EL (cell line): ENCODE data around the gene PRAMEF12.
A peak's percentile ranks its signal among the peaks of the same experiment; 100 is the strongest.
"Not testable (repeated sequence)": the region's sequence is repeated elsewhere in the genome, so short reads cannot be mapped to it uniquely, and the experiment has no call there.

Source experiments
- DNase-seq: peaks from one replicate; pipeline ENCODE4 v3.0.0-alpha.2; 2016

The PRAMEF12 gene

GRCh38 chr1:12772520-12772919, 1.0 kb upstream of the PRAMEF12 start:
- no peak for DNase-seq

DNA sequence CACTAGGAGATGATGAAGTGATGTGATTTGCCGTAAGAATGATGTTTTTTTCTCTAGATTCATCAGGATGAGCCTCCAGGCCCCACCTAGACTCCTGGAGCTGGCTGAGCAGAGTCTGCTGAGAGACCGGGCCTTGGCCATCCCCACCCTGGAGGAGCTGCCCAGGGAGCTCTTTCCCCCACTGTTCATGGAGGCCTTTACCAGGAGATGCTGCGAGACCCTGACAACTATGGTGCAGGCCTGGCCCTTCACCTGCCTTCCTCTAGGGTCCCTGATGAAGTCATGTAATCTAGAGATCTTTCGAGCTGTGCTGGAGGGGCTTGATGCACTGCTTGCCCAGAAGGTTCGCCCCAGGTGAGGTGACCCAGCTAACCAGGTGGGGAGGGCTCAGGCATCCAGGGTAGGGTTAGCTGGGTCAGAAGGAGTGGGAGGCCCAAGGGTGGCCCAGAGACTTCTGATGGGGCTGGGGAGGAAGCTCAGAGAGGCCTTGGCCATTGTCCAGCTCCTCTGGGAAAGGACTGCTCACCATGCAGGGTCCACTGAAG, 1.3 kb downstream of the PRAMEF12 start:
- DNase-seq, result no peak

- no peak for DNase-seq
Observed at GRCh38 chr1:12775443-12775842, 1.9 kb downstream of the PRAMEF12 start.

DNA sequence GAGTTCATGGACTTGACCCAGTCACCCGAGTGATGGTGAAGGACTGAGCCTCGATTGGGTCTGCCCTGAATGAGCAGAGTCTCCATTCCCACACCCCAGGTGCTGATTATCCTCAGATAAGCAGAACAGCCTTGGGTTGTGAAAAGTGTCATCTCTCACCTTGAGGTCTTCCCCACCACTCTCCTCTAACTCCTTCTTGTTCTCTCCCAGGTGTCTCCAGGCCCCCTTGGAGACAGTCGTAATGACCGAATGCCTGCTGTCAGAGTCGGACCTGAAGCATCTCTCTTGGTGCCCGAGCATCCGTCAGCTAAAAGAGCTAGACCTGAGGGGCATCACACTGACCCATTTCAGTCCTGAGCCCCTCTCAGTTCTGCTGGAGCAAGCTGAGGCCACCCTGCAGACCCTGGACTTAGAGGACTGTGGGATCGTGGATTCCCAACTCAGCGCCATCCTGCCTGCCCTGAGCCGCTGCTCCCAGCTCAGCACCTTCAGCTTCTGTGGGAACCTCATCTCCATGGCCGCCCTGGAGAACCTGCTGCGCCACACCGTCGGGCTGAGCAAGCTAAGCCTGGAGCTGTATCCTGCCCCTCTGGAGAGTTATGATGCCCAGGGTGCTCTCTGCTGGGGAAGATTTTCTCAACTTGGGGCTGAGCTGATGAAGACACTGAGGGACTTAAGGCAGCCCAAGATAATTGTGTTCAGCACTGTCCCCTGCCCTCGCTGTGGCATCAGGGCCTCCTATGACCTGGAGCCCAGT, 3.4 kb downstream of the PRAMEF12 start:
- DNase-seq, result no peak

DNA sequence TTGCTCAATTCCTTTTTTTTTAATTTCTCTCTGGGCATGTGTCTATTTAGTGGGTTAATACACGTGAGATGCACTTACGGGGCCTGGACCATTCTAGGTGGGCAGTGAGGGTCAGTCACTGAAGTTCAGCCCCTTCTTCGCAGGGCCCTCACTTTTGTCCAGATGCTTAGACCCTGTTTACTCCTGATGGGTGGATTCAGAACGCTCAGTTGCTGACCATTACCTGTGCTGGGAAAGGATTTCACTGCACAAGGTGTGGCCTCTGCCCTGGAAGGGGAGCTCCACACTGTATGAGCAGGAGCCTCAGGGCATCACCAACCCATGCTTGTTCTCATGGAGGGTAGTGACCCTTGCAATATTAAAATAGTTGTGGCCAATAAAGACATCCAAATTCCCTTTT, 4.5 kb downstream of the PRAMEF12 start:
- no peak for DNase-seq

GRCh38 chr1:12778907-12779306, 5.4 kb downstream of the PRAMEF12 start:
- no peak for DNase-seq

- DNase-seq, result not testable (repeated sequence)
Observed at GRCh38 chr1:12781488-12781887, 8.0 kb downstream of the PRAMEF12 start.

- not testable (repeated sequence) for DNase-seq
Observed at GRCh38 chr1:12783783-12784182, 10.2 kb downstream of the PRAMEF12 start.

GRCh38 chr1:12784729-12785128, 11.2 kb downstream of the PRAMEF12 start:
- DNase-seq, result not testable (repeated sequence)

GRCh38 chr1:12791097-12791496, 17.6 kb downstream of the PRAMEF12 start, which contains the start of gene PRAMEF1:
Gene PRAMEF1, plus strand, starts transcription at chr1:12791397. Its CDS starts 1,831 bp downstream, at chr1:12793228.
- not testable (repeated sequence) for DNase-seq

DNA sequence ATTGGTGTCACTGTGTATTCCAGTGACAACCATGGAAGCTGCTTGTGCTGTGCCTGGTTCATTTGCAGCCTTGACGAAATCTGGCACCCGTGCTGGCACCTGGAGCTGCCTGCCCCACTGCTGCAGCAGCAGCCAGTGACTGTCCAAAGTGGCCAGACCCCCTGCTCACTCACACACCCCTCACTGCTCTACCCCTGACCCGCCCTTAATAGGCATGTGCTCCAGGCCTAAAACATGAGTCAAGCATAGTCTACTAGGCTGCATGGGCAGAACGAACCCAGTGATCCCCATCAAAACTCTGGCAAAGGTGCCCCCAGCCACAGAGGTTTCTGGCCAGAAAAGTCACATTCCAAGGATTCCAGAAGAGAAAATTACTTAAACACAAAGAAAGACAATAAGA, 25.4 kb downstream of the PRAMEF12 start:
- no peak for DNase-seq

DNA sequence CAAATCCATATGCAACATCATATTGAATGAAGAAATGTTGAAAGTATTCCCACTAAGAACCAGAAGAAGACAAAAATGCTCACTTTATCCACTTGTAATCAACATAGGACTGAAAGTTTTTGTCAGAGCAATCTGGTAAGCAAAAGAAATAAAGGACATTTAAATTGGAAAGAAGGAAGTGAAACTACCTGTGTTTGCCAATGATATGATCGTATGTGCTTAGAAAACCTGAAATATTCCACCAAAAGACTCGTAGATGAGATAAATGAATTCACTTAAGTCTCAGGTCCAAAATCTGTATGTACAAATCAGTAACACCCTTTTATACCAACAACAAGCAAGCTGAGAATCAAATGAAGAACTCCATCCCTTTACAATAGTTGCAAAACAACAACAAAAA, 26.2 kb downstream of the PRAMEF12 start:
- DNase-seq, result no peak

- DNase-seq, result no peak
Observed at GRCh38 chr1:12809933-12810332, 36.4 kb downstream of the PRAMEF12 start.

DNA sequence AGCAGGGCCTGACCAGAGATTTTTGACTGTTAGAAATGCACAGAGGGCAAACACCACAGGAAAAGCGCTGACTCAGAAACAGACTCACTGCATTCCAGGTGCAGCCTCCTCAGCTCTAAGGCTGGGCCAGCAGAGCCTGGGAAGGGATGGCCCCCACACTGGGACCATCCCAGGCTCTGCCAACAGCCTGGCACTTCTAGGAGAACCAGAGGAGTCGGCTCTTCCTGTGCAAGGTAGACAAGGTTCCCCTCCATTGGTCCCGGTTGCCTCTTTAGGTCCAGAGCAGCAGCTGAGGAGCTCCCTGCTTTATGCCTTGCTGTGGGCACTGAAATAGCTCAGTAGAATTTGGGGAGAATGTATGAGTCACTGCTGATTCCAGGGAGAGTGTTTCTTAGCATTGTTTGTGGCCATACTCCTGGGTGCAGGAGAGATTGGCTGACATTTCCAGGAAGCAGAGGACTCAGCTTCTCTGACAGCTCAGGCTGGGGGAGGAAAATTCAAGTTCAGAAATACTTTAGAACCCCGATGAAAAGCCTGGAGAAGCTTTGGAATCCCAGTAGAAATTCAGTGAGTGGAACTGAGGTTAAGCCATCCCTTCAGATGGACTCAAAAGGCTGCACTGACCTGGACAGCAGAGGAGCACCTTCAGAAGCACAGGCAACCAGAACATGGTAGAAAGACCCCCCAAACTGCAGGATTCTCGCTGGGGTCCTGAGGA, 37.3 kb downstream of the PRAMEF12 start:
- peak; percentile 15 for DNase-seq

GRCh38 chr1:12811409-12811784, 37.9 kb downstream of the PRAMEF12 start:
- DNase-seq, result no peak

DNA sequence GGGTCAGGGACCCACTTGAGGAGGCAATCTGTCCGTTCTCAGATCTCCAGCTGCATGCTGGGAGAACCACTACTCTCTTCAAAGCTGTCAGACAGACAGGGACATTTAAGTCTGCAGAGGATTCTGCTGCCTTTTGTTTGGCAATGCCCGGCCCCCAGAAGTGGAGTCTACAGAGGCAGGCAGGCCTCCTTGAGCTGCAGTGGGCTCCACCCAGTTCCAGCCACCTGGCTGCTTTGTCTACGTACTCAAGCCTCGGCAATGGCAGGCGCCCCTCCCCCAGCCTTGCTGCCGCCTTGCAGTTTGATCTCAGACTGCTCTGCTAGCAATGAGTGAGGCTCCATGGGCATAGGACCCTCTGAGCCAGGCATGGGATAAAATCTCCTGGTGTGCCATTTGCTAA, 45.5 kb downstream of the PRAMEF12 start:
- not testable (repeated sequence) for DNase-seq
